ENCODE results near the gene CTCFL.

CTCFL gene

GRCh38 chr20:57566803-57567459 is 42.0 kb upstream of the CTCFL start:
- H3K36me3 ChIP-seq (ENCODE audit: insufficient read depth, low read length), result no peaks in the 10 kb centered on the region
- peaks cover 86% of the 10 kb centered on the region for H3K27me3 ChIP-seq (ENCODE audit: insufficient read depth, low read length)
- no peak overlapping the region for H3K27ac ChIP-seq (ENCODE audit: low read depth, low read length)
- H2AFZ ChIP-seq (ENCODE audit: low read length, unreplicated experiment), result no peak overlapping the region
- H3K4me1 ChIP-seq (ENCODE audit: control insufficient read depth, insufficient read depth, low read length, unreplicated experiment), result no peaks in the 10 kb centered on the region
- no peak overlapping the region for H3K4me3 ChIP-seq (ENCODE audit: low read depth, low read length)
- no peaks in the 10 kb centered on the region for H3K79me2 ChIP-seq (ENCODE audit: control insufficient read depth, insufficient read depth, low read length, unreplicated experiment)

DNA sequence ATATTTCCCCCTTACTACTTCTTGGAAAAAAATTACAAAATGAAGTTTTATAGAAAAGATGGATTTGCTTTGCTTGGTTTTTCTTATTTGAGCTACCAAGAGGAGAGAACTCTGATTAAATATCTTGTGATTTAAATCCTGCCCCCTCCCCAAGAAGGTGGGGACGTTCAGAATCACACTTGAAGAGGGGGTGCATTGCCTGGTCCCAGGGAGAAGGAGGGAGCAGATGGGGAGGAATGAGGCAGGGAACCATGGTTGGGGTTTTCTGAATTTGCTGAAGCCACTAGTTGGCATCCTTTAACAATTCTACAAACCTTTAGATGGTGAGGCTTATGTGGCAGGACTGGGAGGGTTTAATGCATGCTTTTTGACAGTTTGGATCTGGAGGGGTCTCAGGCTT is 41.5 kb upstream of the CTCFL start:
- Histone ChIP-seq H3K79me2 (ENCODE audit: control insufficient read depth, insufficient read depth, low read length, unreplicated experiment) (no peaks in the 10 kb centered on the region), H3K27me3 (ENCODE audit: insufficient read depth, low read length) (peaks cover 86% of the 10 kb centered on the region), H3K27ac (ENCODE audit: low read depth, low read length) (no peak overlapping the region), H2AFZ (ENCODE audit: low read length, unreplicated experiment) (no peak overlapping the region), H3K4me3 (ENCODE audit: low read depth, low read length) (no peak overlapping the region), H3K36me3 (ENCODE audit: insufficient read depth, low read length) (no peaks in the 10 kb centered on the region), H3K4me1 (ENCODE audit: control insufficient read depth, insufficient read depth, low read length, unreplicated experiment) (no peaks in the 10 kb centered on the region)

GRCh38 chr20:57564951-57565642 is 40.2 kb upstream of the CTCFL start:
- Histone ChIP-seq H3K27me3 (ENCODE audit: insufficient read depth, low read length) (peaks cover 87% of the 10 kb centered on the region), H3K4me3 (ENCODE audit: low read depth, low read length) (no peak overlapping the region), H3K79me2 (ENCODE audit: control insufficient read depth, insufficient read depth, low read length, unreplicated experiment) (no peaks in the 10 kb centered on the region), H3K4me1 (ENCODE audit: control insufficient read depth, insufficient read depth, low read length, unreplicated experiment) (no peaks in the 10 kb centered on the region), H3K27ac (ENCODE audit: low read depth, low read length) (no peak overlapping the region), H3K36me3 (ENCODE audit: insufficient read depth, low read length) (no peaks in the 10 kb centered on the region), H2AFZ (ENCODE audit: low read length, unreplicated experiment) (no peak overlapping the region)

DNA sequence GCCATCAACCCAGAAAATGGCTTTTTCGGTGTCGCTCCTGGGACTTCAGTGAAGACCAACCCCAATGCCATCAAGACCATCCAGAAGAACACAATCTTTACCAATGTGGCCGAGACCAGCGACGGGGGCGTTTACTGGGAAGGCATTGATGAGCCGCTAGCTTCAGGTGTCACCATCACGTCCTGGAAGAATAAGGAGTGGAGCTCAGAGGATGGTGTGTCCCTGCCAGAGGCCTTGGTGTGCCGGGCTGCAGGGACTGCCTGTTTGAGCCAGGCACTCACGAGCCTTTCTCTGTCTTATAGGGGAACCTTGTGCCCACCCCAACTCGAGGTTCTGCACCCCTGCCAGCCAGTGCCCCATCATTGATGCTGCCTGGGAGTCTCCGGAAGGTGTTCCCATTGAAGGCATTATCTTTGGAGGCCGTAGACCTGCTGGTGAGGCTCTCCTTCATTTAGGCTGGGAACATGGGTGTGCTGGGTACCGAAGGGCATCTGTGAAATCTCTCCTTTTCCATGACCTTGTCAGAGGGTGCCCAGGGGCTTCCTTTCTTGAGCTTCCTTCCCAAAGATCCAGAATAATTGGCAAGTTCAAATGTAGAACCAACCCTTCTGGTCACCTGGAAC is 39.4 kb upstream of the CTCFL start:
- H3K27ac ChIP-seq (ENCODE audit: low read depth, low read length), result no peak overlapping the region
- H3K4me3 ChIP-seq (ENCODE audit: low read depth, low read length), result no peak overlapping the region
- H3K4me1 ChIP-seq (ENCODE audit: control insufficient read depth, insufficient read depth, low read length, unreplicated experiment), result no peaks in the 10 kb centered on the region
- H2AFZ ChIP-seq (ENCODE audit: low read length, unreplicated experiment), result no peak overlapping the region
- peaks cover 87% of the 10 kb centered on the region for H3K27me3 ChIP-seq (ENCODE audit: insufficient read depth, low read length)
- no peaks in the 10 kb centered on the region for H3K36me3 ChIP-seq (ENCODE audit: insufficient read depth, low read length)
- H3K79me2 ChIP-seq (ENCODE audit: control insufficient read depth, insufficient read depth, low read length, unreplicated experiment), result no peaks in the 10 kb centered on the region

- no peaks in the 10 kb centered on the region for H3K79me2 ChIP-seq (ENCODE audit: control insufficient read depth, insufficient read depth, low read length, unreplicated experiment)
- H3K27me3 ChIP-seq (ENCODE audit: insufficient read depth, low read length), result peaks cover 87% of the 10 kb centered on the region
- H3K4me3 ChIP-seq (ENCODE audit: low read depth, low read length), result no peak overlapping the region
- H3K4me1 ChIP-seq (ENCODE audit: control insufficient read depth, insufficient read depth, low read length, unreplicated experiment), result no peaks in the 10 kb centered on the region
- no peak overlapping the region for H2AFZ ChIP-seq (ENCODE audit: low read length, unreplicated experiment)
- no peaks in the 10 kb centered on the region for H3K36me3 ChIP-seq (ENCODE audit: insufficient read depth, low read length)
- H3K27ac ChIP-seq (ENCODE audit: low read depth, low read length), result no peak overlapping the region
Observed at GRCh38 chr20:57563522-57563921, 38.6 kb upstream of the CTCFL start.

DNA sequence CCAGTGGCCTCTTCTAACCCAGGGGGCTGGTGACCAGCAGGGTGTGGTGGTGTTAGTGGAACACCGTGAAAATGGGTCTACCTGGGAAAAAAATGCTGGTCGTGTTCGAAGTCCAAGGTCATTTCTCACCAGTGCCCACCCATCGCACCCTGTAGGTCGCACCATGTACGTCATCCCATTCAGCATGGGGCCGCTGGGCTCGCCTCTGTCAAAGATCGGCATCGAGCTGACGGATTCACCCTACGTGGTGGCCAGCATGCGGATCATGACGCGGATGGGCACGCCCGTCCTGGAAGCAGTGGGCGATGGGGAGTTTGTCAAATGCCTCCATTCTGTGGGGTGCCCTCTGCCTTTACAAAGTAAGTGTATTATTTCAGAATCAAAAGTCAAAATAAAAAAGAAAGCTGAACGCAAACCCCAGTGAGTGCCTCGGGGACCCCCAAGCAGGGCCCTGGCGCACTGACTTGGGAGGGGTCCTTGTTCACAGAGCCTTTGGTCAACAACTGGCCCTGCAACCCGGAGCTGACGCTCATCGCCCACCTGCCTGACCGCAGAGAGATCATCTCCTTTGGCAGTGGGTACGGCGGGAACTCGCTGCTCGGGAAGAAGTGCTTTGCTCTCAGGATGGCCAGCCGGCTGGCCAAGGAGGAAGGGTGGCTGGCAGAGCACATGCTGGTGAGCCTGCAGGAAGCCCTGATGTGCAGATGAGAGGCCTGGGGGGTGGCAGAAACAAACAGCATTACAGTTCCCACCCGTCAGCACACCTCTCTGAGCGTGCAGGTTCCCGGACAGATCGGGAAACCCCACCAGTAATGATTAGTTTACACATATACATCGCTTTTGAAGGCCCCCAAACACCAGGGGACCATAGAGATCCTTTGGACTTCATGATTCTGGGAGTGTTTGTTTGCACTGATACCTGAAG is 37.9 kb upstream of the CTCFL start:
- H3K27me3 ChIP-seq (ENCODE audit: insufficient read depth, low read length), result peaks cover 88% of the 10 kb centered on the region
- no peaks in the 10 kb centered on the region for H3K79me2 ChIP-seq (ENCODE audit: control insufficient read depth, insufficient read depth, low read length, unreplicated experiment)
- no peak overlapping the region for H3K27ac ChIP-seq (ENCODE audit: low read depth, low read length)
- no peak overlapping the region for H3K4me3 ChIP-seq (ENCODE audit: low read depth, low read length)
- H2AFZ ChIP-seq (ENCODE audit: low read length, unreplicated experiment), result no peak overlapping the region
- no peaks in the 10 kb centered on the region for H3K4me1 ChIP-seq (ENCODE audit: control insufficient read depth, insufficient read depth, low read length, unreplicated experiment)
- no peaks in the 10 kb centered on the region for H3K36me3 ChIP-seq (ENCODE audit: insufficient read depth, low read length)

GRCh38 chr20:57561356-57562279 is 36.7 kb upstream of the CTCFL start:
- Histone ChIP-seq H3K27ac (ENCODE audit: low read depth, low read length) (no peak overlapping the region), H3K36me3 (ENCODE audit: insufficient read depth, low read length) (no peaks in the 10 kb centered on the region), H3K27me3 (ENCODE audit: insufficient read depth, low read length) (peaks cover 88% of the 10 kb centered on the region), H2AFZ (ENCODE audit: low read length, unreplicated experiment) (no peak overlapping the region), H3K4me1 (ENCODE audit: control insufficient read depth, insufficient read depth, low read length, unreplicated experiment) (no peaks in the 10 kb centered on the region), H3K79me2 (ENCODE audit: control insufficient read depth, insufficient read depth, low read length, unreplicated experiment) (no peaks in the 10 kb centered on the region), H3K4me3 (ENCODE audit: low read depth, low read length) (no peak overlapping the region)

DNA sequence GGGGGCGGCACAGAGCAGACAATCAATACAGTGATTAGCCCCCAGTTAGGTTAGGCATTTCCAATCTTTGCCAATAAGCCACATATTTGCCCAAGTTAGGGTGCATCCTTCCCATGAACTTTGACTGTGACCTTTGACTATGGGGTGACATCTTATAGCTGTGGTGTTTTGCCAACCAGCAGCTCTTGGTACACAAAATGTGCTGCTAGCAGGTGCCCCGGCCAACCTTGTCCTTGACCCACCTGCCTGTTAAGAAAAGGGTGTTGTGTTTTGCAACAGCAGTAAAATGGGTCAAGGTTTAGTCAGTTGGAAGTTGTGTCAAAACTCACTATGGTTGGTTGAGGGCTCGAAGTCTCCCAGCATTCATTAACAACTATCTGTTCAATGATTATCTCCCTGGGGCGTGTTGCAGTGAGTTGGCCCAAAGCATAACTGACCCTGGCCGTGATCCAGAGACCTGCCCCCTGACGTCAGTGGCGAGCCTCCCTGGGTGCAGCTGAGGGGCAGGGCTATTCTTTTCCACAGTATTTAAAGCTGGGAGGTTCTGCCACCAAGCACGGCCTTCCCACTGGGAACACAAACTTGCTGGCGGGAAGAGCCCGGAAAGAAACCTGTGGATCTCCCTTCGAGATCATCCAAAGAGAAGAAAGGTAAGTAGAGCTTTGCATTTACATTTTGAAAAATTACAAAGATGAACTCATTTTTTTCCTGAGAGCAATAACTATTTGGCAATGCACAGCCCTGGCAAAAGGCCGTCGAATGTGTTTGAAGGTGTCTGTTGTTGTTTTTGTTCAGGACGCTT is 35.8 kb upstream of the CTCFL start, which contains the start of gene PCK1:
TSS of gene PCK1 (plus strand) at position 557 of the 802 bp plus-strand sequence. CDS start 302 bp downstream, outside the sequence.
- H3K27me3 ChIP-seq (ENCODE audit: insufficient read depth, low read length), result peaks cover 87% of the 10 kb centered on the region
- H3K79me2 ChIP-seq (ENCODE audit: control insufficient read depth, insufficient read depth, low read length, unreplicated experiment), result no peaks in the 10 kb centered on the region
- H3K27ac ChIP-seq (ENCODE audit: low read depth, low read length), result no peak within 1 kb of the TSS
- no peaks in the 10 kb centered on the region for H3K36me3 ChIP-seq (ENCODE audit: insufficient read depth, low read length)
- no peak within 1 kb of the TSS for H3K4me3 ChIP-seq (ENCODE audit: low read depth, low read length)
- no peak within 1 kb of the TSS for H2AFZ ChIP-seq (ENCODE audit: low read length, unreplicated experiment)
- no peaks in the 10 kb centered on the region for H3K4me1 ChIP-seq (ENCODE audit: control insufficient read depth, insufficient read depth, low read length, unreplicated experiment)

Data from ACC112 (cell line).